GM18861 (cell line): ENCODE data around the gene CFD.
"Not testable (repeated sequence)": the region's sequence is repeated elsewhere in the genome, so short reads cannot be mapped to it uniquely, and the experiment has no call there.

Experiments
- ATAC-seq: cut with Tn5 transposase; IDR thresholded peaks from one replicate; pipeline ENCODE4 v1.9.1; 2021; ENCODE audit not compliant: unreplicated experiment

CFD gene

DNA sequence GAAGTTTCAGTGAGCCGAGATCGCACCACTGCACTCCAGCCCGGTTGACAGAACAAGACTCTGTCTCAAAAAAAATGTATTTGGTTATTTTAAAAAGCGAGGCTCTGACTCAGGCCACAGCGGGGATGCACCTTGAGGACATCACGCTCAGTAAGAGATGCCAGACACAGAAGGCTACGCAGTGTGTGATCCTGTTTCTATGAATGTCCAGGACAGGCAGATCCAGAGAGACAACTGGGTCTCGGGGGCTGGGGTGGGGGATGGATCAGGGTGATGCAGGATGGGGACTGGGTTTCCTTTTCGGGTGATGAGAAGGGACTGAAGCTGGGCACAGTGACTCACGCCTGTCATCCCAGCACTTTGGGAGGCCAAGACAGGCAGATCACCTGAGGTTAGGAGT is 28.1 kb downstream of the CFD start:
- ATAC-seq = no peak

DNA sequence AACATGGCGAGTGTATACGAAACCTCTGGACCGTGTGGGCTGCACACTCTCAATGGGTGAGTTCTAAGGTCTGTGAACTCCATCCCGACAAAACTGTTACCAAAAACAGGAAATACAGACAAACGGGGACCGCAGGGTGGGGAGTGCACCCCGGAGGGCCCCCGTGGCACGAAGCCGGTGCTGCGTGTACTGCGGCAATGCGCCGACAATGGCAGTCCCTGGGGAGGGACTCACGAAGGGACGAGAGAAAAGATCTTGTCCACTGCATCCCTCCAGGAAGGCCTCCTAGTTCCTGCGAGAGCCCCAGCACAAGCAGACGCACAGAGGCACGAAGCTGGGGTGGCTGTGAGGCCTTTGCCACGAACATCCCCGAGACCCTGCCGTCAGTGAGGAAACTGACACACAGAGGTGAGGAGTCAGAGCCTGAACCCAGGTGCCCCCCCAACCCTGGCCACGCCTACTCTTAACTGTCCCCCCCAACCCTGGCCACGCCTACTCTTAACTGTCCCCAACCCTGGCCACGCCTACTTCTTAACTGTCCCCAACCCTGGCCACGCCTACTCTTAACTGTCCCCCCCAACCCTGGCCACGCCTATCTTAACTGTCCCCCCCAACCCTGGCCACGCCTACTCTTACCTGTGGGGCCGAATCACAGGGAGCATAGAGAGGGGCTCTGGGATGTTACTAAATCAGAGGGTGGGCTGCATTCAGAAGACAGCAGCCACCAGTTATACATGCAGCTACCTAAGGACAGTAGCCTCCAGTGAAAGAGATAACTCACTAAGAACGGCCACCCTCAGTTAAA is 29.3 kb downstream of the CFD start:
- no peak for ATAC-seq

DNA sequence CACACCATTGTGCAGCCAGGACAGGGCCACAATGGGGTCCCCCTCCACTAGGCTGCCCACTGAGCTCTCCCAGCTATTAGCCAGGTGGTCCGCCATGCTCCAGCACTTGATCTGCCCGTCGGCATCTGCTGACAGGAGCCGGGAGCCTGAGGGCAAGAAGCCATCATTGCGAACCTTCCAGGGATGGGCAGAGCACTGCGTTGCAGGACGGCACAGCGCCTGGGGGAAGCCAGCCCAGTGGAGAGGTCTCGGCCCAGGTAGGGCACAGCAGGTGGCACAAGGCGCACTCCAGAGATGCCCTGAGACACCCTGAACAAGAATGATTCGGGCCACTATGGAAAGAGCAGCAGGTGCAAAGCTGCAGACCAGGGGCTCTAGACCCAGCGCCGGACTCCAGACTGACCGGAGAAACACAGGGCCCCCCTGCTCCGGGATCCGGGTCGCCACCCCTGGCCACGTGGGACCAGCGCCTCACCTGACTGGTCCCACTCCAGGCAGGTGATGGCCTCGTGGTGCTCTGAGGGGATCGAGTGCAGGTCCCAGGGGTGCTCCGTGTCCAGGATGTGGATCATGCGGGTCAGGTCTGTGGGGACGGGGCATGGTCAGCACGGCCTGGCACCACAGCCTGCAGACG is 30.3 kb downstream of the CFD start:
- ATAC-seq = no peak

GRCh38 chr19:890831-891230 is 31.4 kb downstream of the CFD start:
- ATAC-seq = no peak

- not testable (repeated sequence) for ATAC-seq
These were observed 32.1 kb downstream of the CFD start for GRCh38 chr19:891421-892200.

DNA sequence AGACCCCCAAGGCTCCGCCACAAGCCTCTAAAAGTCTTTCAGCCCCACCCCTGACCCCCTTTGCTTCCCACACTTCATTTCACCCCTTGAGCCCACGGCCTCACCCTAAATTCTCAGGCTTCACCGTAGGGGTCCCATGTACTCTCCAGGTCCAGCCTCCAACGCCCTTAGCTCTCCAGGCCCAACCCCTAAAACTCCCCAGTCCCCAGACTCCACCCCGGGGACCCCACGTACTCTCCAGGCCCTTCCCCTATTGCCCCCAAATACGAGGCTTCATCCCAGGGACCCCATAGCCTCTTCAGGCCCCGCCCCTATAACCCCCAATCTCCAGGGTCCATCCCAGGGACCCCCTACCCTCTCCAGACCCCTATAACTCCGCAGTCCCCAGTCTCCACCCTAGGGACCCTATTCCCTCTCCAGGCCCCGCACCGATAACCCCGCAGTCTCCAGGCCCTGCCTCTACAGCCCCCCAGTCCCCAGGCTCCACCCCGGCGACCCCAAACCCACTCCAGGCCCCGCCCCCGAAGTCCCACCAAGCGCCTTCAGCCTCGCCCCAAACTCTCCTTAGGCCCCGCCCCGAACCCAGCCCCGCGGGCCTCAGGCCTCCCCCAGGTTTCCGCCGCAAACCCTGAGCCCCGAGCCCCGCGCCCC is 32.9 kb downstream of the CFD start:
- ATAC-seq = no peak

GRCh38 chr19:892894-893689 is 33.6 kb downstream of the CFD start, which contains the start of the genes MED16 and RNU6-9:
Gene MED16, minus strand, starts transcription at chr19:893187. Its CDS starts 2,056 bp downstream, at chr19:891131.
Gene RNU6-9, plus strand, starts transcription at chr19:893484.
- ATAC-seq = peak; percentile 83

DNA sequence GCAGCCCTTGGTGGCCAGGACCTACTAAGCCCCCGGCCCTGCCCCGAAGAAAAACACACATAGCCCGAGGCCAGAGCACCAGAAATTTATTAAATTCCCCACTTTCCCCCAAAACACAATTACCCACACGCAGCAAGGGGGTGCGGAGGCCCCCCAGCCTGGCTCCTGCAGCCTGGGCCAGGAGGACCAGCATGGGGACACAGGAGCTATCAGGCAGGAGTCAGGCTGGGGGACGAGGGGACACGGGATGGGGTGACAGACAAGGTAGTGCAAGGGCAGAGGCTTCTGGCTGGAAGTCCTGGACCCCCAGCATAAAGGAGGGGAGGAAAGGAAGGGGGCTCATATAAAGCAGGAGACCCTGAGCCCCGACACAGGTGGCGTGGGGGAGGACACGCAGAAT is 37.0 kb downstream of the CFD start:
- no peak for ATAC-seq

DNA sequence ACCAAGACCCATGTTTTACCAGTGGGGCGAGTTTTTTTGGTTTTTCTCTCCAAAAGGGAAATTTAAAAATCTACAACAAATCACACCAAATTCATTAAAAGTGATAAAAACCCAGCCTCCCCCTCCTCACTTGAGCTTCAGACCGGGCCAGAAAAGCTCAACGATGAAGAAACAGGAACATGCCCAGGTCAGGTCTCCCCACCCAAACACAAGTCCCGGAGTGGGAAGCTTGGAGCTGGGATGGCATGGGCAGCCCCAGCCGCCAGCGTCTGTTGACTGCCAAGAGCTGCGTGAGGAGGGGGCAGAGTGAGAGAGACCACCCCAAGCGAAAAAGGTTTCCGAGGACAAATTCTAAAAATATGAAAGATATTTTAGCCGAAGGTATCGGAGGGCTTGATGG is 37.5 kb downstream of the CFD start:
- ATAC-seq = no peak

DNA sequence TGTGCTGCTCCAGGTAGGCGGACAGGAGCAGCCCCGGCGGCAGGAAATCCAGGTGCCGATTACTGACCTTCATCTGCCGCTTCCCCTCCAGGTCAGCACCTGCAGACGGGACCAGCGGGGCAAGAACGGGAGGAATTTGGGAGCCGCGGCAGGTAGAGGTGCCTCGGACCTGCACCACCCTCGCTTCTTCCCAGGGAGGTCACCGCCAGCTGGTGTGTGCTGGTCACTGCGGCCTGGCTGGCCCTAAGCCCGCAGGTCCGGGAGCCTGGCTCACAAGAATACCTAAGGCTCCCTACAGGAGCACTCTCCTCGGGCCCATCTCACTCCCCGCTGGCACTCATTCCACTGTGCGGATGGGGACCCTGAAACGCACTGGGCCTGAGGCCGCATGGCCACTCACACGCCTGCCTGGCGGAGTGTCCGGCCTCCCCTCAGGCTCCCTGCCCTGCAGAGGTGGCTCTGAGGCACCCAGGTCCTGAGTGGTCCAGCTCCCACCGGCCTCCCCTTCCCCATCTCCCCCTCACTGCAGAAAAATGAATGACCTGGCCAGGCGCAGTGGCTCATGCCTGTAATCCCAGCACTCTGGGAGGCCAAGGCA is 38.1 kb downstream of the CFD start:
- no peak for ATAC-seq

GRCh38 chr19:898663-899062 is 39.2 kb downstream of the CFD start:
- ATAC-seq = no peak

- ATAC-seq = no peak
These were observed 40.0 kb downstream of the CFD start for GRCh38 chr19:899336-900042.

DNA sequence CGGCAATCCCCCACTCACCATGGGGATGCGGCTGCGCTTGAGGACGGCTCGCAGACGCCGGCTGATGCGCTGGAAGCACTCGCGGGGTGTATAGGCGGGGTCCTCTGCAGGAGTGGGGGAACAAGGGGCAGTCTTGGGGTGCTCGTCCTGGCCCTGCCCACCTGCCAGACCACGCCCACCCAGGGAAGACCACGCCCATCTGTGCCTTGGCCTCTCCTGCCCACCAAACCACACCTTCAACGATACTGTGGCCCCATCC is 40.5 kb downstream of the CFD start:
- ATAC-seq = no peak

- ATAC-seq = no peak
These were observed 41.0 kb downstream of the CFD start for GRCh38 chr19:900302-901111.

- no peak for ATAC-seq
These were observed 42.0 kb downstream of the CFD start for GRCh38 chr19:901216-902092.

DNA sequence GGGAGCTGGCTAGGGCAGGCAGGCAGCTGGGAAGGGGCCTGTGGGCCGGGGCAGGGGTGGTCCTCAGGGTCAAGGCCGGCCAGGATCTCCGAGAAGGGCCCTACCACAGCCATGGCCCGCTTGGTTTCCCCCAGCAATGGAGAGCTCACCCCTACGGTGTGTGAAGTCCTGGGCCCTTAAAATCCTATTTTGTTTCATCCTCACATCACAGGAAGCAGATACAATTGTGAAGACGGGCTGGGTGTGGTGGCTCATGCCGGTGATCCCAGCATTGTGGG is 42.6 kb downstream of the CFD start:
- ATAC-seq = no peak

- no peak for ATAC-seq
These were observed 43.2 kb downstream of the CFD start for GRCh38 chr19:902446-903226.
